ENCODE measurements around the gene BNC2.
"Not testable (repeated sequence)": the region's sequence is repeated elsewhere in the genome, so short reads cannot be mapped to it uniquely, and the experiment has no call there.

The BNC2 gene

GRCh38 chr9:16870596-16871335 is at the start of gene BNC2:
BNC2 (minus strand) TSS chr9:16870670; CDS start chr9:16870648, 22 bp downstream.
- DNase-seq, result no peak

DNA sequence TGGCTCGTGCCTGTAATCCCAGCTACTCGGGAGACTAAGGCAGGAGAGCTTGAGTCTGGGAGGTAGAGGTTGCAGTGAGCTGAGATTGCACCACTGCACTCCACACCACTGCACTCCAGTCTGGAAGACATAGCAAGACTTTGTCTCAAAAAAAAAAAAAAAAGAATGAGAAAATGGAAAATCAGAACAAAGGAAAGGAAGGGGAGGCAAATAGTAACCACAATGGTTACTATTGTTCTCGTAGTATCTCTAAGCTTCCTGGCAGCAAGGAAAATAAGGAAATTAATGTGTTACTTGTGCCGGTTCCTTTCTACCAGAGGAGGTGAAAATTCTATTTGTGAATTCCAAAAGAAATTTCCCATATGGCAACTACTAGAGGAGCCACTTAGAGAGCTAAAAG is 48.5 kb upstream of the BNC2 start:
- DNase-seq, result no peak

DNA sequence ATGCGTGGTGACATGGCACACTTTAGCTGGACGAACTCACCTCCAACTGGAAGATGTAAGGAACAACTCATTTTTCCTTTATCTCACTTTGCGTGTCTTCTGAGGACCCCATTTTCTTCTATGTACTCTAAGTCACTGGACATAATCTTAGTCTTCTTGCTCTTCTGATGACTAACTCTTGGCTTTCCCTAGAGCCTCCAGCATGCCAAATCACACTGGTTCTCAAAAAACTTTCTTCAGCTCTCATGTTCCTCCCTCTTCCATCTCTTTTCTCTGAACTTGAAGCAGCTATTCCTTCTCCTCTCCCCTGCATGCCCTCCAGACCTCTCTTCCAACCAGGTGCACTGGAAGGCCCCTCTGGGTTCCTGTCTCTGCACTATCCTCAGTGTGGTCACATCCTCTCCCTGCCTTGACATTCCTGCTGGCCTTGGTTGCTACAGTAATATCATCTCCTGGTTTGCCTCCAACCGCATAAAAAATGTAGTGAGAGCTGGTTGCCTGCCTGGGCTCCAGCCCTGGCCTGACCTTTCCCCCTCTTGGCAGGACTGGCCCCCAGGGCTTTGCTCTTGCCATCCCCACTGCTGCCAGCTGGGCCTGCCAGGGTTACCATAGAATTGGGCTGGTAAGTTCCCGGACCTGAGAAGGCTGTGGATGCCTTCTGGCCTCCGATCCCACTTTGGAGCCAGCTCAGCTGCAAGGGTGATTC is 44.8 kb upstream of the BNC2 start:
- DNase-seq, result no peak

- no peak for DNase-seq
These were observed 41.7 kb upstream of the BNC2 start for GRCh38 chr9:16912197-16912596.

DNA sequence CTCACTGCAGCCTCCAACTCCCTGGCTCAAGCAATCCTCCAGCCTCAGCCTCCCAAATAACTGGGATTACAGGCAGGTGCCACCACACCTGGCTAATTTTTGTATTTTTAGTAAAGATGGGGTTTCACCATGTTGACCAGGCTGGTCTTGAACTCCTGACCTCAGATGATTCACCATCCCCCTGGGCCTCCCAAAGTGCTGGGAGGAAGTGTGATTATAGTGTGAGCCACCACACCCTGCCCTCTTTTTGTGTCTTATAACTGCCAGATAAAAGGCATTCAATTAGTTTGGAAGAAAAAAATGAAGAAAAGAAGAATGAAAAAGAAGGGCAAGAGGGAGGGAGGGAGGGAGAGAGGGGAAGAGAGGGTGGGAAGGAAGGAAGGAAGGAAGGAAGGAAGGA is 37.7 kb upstream of the BNC2 start:
- not testable (repeated sequence) for DNase-seq

DNA sequence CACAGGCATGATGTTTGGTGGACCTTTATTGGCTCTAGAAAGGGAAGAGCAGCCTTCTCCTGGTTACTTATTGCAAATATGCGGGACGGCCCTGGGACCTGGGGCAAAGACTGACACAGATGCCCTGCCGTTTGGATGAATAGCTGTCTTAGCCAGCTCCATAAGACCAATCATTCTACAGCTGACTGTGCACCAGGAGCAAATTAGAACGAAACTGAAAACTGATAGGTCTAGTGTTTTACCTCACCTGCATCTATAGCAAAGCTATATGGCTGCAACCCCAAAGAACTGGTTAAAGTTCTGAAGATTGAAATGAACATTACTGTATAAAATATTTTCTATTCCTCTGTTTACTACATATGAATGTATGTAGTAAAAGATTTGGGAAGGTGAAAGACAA is 34.2 kb upstream of the BNC2 start:
- DNase-seq, result no peak

- no peak for DNase-seq
These were observed 31.1 kb upstream of the BNC2 start for GRCh38 chr9:16901590-16901989.

- DNase-seq, result no peak
These were observed 29.1 kb upstream of the BNC2 start for GRCh38 chr9:16899606-16900005.

- no peak for DNase-seq
These were observed 28.0 kb upstream of the BNC2 start for GRCh38 chr9:16898464-16898863.

DNA sequence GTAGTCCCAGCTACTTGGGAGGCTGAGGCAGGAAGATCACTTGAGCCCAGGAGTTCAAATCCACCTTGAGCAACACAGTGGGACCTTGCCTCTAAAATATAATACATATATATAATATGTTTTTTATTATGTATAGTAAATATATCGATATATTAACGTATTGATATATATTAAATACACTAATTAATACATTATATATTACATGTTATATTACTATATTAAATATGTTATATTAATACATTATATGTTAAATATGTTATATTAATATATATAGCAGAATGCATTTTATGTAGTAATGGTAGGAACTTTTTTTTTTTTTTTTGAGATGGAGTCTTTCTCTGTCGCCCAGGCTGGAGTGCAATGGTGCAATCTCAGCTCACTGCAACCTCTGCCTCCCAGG is 18.1 kb upstream of the BNC2 start:
- no peak for DNase-seq

- no peak for DNase-seq
These were observed 15.5 kb upstream of the BNC2 start for GRCh38 chr9:16885931-16886330.

DNA sequence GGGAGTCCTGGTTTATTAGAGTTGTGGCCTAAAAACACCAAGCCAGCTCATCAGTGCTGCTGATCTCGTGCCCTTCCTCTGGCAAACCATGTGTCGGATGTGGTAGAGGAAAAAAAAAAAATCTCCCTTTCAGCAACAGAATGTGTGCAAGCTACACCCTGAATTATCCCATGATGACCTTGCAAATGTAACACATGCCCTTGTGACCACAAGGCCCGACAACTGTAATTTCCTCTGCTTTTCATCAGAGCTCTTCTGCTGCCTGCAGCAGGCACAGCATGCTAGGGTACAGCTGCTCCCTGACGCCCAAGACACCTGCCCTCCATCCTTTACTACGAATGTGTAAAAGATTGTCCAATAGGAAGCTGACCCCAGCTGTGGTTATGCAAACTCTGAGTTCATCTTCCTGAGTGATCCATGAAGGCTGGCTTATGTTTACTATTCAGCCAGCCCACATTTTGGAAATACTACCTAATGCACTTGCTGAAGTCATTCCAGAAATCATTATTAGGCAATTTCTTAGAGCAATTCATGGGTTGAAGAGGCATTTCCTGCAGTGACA is 14.6 kb upstream of the BNC2 start:
- DNase-seq, result peak; percentile 4

- no peak for DNase-seq
These were observed 13.9 kb upstream of the BNC2 start for GRCh38 chr9:16884373-16884772.

- no peak for DNase-seq
These were observed 13.1 kb upstream of the BNC2 start for GRCh38 chr9:16883586-16883985.

GRCh38 chr9:16882440-16882839 is 12.0 kb upstream of the BNC2 start:
- not testable (repeated sequence) for DNase-seq

- no peak for DNase-seq
These were observed 8.9 kb upstream of the BNC2 start for GRCh38 chr9:16879416-16879815.

DNA sequence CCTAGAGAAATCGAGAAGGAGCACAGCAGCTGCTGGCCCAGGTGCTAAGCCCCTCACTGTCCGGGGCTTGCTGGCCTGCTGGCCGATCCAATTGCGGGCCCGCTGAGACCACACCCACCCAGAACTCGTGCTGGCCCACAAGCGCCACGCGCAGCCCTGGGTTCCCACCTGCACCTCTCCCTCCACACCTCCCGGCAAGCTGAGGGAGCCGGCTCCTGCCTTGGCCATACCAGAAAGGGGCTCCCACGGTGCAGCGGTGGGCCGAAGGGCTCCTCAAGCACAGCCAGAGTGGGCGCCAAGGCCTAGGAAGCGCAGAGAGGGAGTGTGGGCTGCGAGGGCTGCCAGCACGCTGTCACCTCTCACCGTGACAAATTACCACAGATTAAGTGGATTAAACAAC is 6.8 kb upstream of the BNC2 start:
- DNase-seq, result no peak

GRCh38 chr9:16873126-16873802 is 2.8 kb upstream of the BNC2 start:
- no peak for DNase-seq

DNA sequence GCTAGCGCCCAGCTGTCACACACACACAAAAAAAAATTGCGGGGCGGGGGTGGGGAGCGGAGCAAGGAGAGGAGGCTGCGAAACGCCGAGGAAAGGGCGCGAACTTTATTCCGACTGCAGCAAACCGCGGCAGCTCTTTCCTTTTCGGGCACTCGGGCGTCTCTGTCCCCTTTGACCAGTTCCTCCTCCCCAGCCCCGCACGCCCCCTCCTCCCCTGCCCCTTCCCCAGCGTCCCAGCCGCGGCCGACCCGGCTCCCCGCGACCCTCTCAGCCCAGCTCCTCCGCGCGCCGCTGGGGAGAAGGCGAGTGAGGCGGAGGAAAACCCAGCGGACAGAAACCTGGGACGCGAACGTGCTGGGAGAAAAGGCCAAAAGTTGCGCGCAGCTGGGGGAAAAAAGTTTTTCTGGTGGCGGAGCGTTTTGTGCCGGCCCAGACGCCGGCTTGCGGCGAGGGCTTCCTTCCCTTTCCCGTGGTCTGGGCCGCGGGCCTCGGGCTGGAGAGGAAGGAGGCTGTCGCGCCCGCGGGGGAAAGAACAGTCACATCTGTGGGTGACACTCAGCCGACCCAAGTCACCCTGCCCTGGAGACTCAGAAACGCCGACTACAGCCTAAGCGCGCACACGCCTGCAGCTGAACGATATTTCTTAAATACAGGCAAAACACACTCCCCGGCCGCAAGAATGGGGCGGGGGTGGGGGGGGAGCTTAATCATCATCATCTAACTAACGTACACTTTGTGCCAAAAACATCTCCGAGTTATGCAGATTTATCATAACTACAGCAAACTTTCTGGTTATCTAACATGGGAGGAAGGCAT is 1.1 kb upstream of the BNC2 start:
- peak; percentile 37 for DNase-seq

DNA sequence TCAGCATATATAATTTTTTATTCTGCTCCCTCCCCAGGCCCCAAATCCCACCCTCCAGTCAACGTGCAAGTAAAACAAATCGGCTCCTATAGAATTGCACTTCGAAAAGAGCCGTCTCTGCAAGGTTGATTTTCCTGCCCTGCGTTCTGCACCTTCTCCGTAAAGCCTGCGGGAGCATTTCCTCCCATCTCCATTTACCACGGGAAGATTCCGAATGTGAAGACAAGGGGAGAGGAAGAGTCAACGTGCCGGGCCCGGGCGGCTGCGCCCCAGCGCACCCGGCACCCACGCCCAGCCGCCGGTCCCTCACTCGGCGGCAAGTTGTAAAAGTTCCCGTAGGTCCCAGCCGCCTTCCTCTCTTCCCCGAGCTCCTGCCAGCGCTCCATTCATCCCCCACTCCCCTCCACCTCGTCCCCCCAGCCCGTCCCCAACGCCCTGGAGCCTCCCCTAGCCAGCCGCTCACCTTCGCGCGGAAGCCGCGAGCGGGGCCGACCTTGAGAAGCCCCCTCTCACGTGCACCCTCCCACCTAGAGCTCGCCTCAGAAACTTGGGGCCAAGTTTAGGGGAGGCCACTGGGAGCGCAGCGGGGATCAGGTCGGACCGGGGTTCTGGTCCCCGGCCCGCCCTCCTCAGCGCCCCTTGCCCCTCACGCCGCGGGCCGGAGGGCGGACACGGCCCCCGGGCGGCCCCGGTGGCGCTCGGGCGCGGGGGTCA is 431 bp downstream of the BNC2 start:
- DNase-seq, result no peak

DNA sequence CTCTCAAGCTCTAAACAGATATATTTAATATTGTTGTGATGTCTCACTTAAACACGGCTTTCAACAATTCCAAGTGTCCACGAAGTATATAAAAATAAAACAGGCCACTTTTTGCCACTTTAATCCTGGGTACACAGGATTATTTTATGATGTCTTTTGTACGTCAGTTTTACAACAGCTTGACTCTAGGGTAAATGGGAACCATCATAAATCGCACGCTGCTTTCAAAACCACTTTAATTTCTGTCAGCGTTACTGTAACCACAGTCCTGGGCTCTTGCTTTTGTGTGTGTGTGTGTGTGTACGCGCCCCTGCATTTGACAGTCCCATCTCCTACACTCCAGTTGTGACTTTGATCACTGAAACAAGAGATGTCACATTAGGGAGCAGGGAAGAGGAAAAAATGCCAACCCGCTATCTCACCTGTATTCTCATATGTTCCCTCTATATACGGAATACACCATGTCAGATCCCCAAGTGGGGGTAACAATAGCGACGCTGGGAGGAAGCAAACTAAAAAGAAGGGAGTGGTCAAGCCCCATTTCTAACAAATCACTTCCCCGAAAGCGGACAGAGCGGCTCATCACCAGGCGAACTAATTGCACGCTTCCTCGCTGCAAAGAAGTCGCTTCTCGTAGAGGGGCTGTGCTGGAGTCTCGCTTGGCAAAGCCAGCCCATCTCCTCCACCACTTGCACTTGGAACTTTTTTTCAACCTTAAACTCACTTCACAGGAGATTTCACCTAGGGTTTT is 1.2 kb downstream of the BNC2 start:
- no peak for DNase-seq

Data from CD4-positive, alpha-beta T cell treated with Interferon gamma for 1 hour (primary cell).